Endothelial cell of umbilical vein (primary cell): ENCODE results near the gene GALNT13. TPM values are rescaled to one million over a fixed set of nuclear protein-coding genes. Genes with fewer than 3 reads are reported as not detected.

Experiments
- BruUV-seq: library from RNA; stranded (reverse); fragments of 400-500 nt; replicated peaks from 2 replicates; lab custom pipeline; 2021; lab: Mats Ljungman, UMichigan
- CTCF ChIA-PET: fragments of 300-600, 350-600 bp; sonication (Branson Sonifier 250); formaldehyde crosslinking; loops from one replicate; lab custom pipeline; 2021; ENCODE audit warnings: antibody characterized with exemption, inconsistent platforms; lab: Charles Lee
- POLR2A ChIA-PET: fragments of 300-600, 350-600 bp; sonication (Branson Sonifier 250); formaldehyde crosslinking; loops from one replicate; lab custom pipeline; 2021; ENCODE audit warnings: antibody characterized with exemption, inconsistent platforms; lab: Charles Lee
- DNase-seq: peaks from one replicate; pipeline ENCODE4 v3.0.0-alpha.2; 2011; ENCODE audit warnings: low read depth, low spot score
- FAIRE-seq: peaks from 2 replicates; lab custom pipeline; 2011; peaks lifted over from hg19 to GRCh38; lab: Jason Lieb, UNC
- H2AFZ ChIP-seq: 2 replicates; pipeline ENCODE4 v1.6.0; 2012; ENCODE audit warnings: low read depth, low read length, control low read depth, inconsistent platforms
- H3K27ac ChIP-seq: 2 replicates; pipeline ENCODE4 v1.5.1; 2011; ENCODE audit warnings: low read depth, mild to moderate bottlenecking, control low read depth, low read length, moderate library complexity; ENCODE audit not compliant: insufficient read depth
- H3K27me3 ChIP-seq, 2 experiments: 2 replicates each; pipeline versions ENCODE4 v1.6.0 to v1.6.1; 2011; ENCODE audit warnings: low read length in 2 of 2, mixed read lengths in 1 of 2; ENCODE audit not compliant: control insufficient read depth in 2 of 2, insufficient read depth in 2 of 2
- H3K36me3 ChIP-seq, 2 experiments: 2 replicates in 1 of 2; 3 replicates in 1 of 2; pipeline ENCODE4 v1.5.1; 2011; ENCODE audit warnings: low read length in 2 of 2, mild to moderate bottlenecking in 1 of 2, moderate library complexity in 1 of 2; ENCODE audit not compliant: control insufficient read depth in 2 of 2, insufficient read depth in 2 of 2; ENCODE audit errors: extremely low read depth in 1 of 2
- H3K4me1 ChIP-seq: 3 replicates; pipeline ENCODE4 v1.5.1; 2011; ENCODE audit warnings: mild to moderate bottlenecking, low read length; ENCODE audit not compliant: control insufficient read depth, insufficient read depth; ENCODE audit errors: extremely low read depth
- H3K4me2 ChIP-seq: 2 replicates; pipeline ENCODE4 v1.6.1; 2011; ENCODE audit warnings: low read length, control low read depth, mixed read lengths; ENCODE audit not compliant: insufficient read depth
- H3K4me3 ChIP-seq, 3 experiments: fragments of 200-600 bp in 1 of 3; sonication (generic), shearing (Covaris generic) in 1 of 3; replicated peaks in 1 of 3; 2 replicates each; pipeline ENCODE4 v1.5.1; 2011 to 2016; ENCODE audit warnings: control low read depth in 3 of 3, low read length in 3 of 3, mild to moderate bottlenecking in 2 of 3, inconsistent platforms in 1 of 3, low read depth in 1 of 3, moderate library complexity in 1 of 3; ENCODE audit not compliant: insufficient read depth in 1 of 3
- H3K79me2 ChIP-seq: 2 replicates; pipeline ENCODE4 v1.6.0; 2012; ENCODE audit warnings: low read length, inconsistent platforms; ENCODE audit not compliant: control insufficient read depth, insufficient read depth
- H3K9ac ChIP-seq: replicated peaks from 2 replicates; pipeline ENCODE3; 2011; ENCODE audit warnings: low read length, control low read depth; ENCODE audit not compliant: insufficient read depth; ENCODE audit errors: extremely low read depth
- H3K9me1 ChIP-seq: replicated peaks from 3 replicates; pipeline ENCODE4 v1.6.0; 2011; ENCODE audit warnings: mild to moderate bottlenecking, low read length; ENCODE audit not compliant: control insufficient read depth, insufficient read depth; ENCODE audit errors: extremely low read depth
- H3K9me3 ChIP-seq: replicated peaks from 2 replicates; pipeline ENCODE4 v1.5.1; 2012; ENCODE audit warnings: low read length, inconsistent platforms; ENCODE audit not compliant: control insufficient read depth, insufficient read depth
- H4K20me1 ChIP-seq: replicated peaks from 2 replicates; pipeline ENCODE3; 2011; ENCODE audit warnings: mild to moderate bottlenecking, low read length; ENCODE audit not compliant: control insufficient read depth, insufficient read depth; ENCODE audit errors: extremely low read depth
- CTCF ChIP-seq, 2 donors: IDR thresholded peaks; 1 replicate in 1 of 2; 2 replicates in 1 of 2; pipeline ENCODE4 v1.5.1; 2011; ENCODE audit warnings: low read length in 2 of 2, mild to moderate bottlenecking in 2 of 2, moderate library complexity in 2 of 2, control low read depth in 1 of 2, inconsistent platforms in 1 of 2, low read depth in 1 of 2; ENCODE audit not compliant: insufficient read depth in 1 of 2; ENCODE audit errors: extremely low read depth in 1 of 2
- EZH2 ChIP-seq: IDR thresholded peaks from 2 replicates; pipeline ENCODE4 v1.6.1; 2012; ENCODE audit warnings: borderline replicate concordance, low read depth, mild to moderate bottlenecking, moderate library complexity, low read length, inconsistent platforms; ENCODE audit not compliant: severe bottlenecking
- FOS ChIP-seq: IDR thresholded peaks from 2 replicates; pipeline ENCODE4 v1.6.1; 2011; ENCODE audit warnings: mild to moderate bottlenecking, low read length, moderate library complexity, borderline replicate concordance; ENCODE audit not compliant: insufficient read depth
- GATA2 ChIP-seq: IDR thresholded peaks from 2 replicates; pipeline ENCODE4 v1.7.0; 2011; ENCODE audit warnings: low read depth, mild to moderate bottlenecking, moderate library complexity, mixed read lengths, low read length; ENCODE audit not compliant: insufficient read length, insufficient read depth
- JUN ChIP-seq: IDR thresholded peaks from 2 replicates; pipeline ENCODE4 v1.6.1; 2011; ENCODE audit warnings: borderline replicate concordance, low read depth; ENCODE audit not compliant: insufficient read length, insufficient read depth
- MAX ChIP-seq: IDR thresholded peaks from 2 replicates; pipeline ENCODE4 v1.6.1; 2011; ENCODE audit not compliant: insufficient read depth, insufficient read length
- MYC ChIP-seq: IDR thresholded peaks from one replicate; pipeline ENCODE4 v1.6.1; 2011; ENCODE audit warnings: mild to moderate bottlenecking, low read depth, low read length
- POLR2A ChIP-seq: IDR thresholded peaks from 2 replicates; pipeline ENCODE4 v1.6.1; 2012; ENCODE audit warnings: low read depth, mild to moderate bottlenecking, control low read depth, low read length
- POLR2AphosphoS5 ChIP-seq: IDR thresholded peaks from 2 replicates; pipeline ENCODE4 v1.6.1; 2012; ENCODE audit warnings: low read depth, mild to moderate bottlenecking, control low read depth, low read length, moderate library complexity; ENCODE audit not compliant: insufficient read depth
- dilution Hi-C: fragments of 300-500 bp; cut with MboI; formaldehyde crosslinking; loops from one replicate; pipeline ENCODE4 v1.15.0; 2019; ENCODE audit warnings: low sequenced_read_pairs; ENCODE audit not compliant: extremely low pct_ligation_motif_present
- intact Hi-C: fragments of 100-400 bp; cut with micrococcal nuclease; formaldehyde crosslinking; loops from one replicate; pipeline ENCODE4 v1.10.0; 2022
- polyA plus RNA-seq, 4 experiments: library from polyadenylated mRNA; depleted of rRNA in 3 of 4; stranded (reverse) in 3 of 4; unstranded in 1 of 4; fragments of >200 nt; gene quantifications; 2 replicates each; pipeline versions ENCODE4 v1.2.1 to v1.2.3, GENCODE V29; 2011 to 2012; ENCODE audit warnings: missing spikeins in 1 of 4
- total RNA-seq: library from RNA; stranded (reverse); gene quantifications from 2 replicates; pipeline ENCODE4 v1.2.3, GENCODE V29; 2021

The GALNT13 gene
- total and polyA plus RNA-seq, 2 donors (not counting 3 experiments of a cell fraction or from before 2014, with no cell fraction given), result 0.06 TPM; not detected in 1

- Histone ChIP-seq H3K9me3 (no peaks in the 10 kb centered on the region), H3K27ac (no peak overlapping the region), H4K20me1 (no peaks in the 10 kb centered on the region), H3K36me3 (no peaks in the 10 kb centered on the region), H3K4me3 (no peak overlapping the region), H3K79me2 (no peaks in the 10 kb centered on the region), H3K9me1 (no peaks in the 10 kb centered on the region), H3K27me3 (no peaks in the 10 kb centered on the region), H2AFZ (no peak overlapping the region), H3K4me1 (no peaks in the 10 kb centered on the region), H3K4me2 (no peak overlapping the region), H3K9ac (no peak overlapping the region)
- POLR2A ChIA-PET, result no interaction called here
- DNase-seq (no peak), FAIRE-seq (no peak)
- no TSS peak for BruUV-seq
- intact Hi-C loops, result loop anchor here (5.0 kb wide), 1 partner anchor 1171 kb away; no protein-coding TSS in a partner anchor
- no peak for TF ChIP-seq MAX
- CTCF ChIA-PET, result no interaction called here
- dilution Hi-C loops, result no loop called here
Observed at GRCh38 chr2:154243685-154244084, 372.0 kb downstream of the GALNT13 start.

GRCh38 chr2:154244932-154245331 lies 373.2 kb downstream of the GALNT13 start:
- Histone ChIP-seq H3K27ac (no peak overlapping the region), H3K27me3 (no peaks in the 10 kb centered on the region), H3K4me1 (no peaks in the 10 kb centered on the region), H3K4me3 (no peak overlapping the region), H3K79me2 (no peaks in the 10 kb centered on the region), H3K9me3 (no peaks in the 10 kb centered on the region), H2AFZ (no peak overlapping the region), H3K9me1 (no peaks in the 10 kb centered on the region), H3K9ac (no peak overlapping the region), H3K4me2 (no peak overlapping the region), H4K20me1 (no peaks in the 10 kb centered on the region), H3K36me3 (no peaks in the 10 kb centered on the region)
- FAIRE-seq (no peak), DNase-seq (no peak)
- POLR2A ChIA-PET, result no interaction called here
- TF ChIP-seq CTCF (IDR thresholded peaks at IDR 0.05; ENCODE audit: extremely low read depth in 1 of 2, insufficient read depth in 1 of 2, low read depth in 1 of 2, low read length in 2 of 2) (no peak), GATA2 (no peak), POLR2A (no peak), EZH2 (no peak), FOS (no peak), MAX (no peak), POLR2AphosphoS5 (no peak), JUN (no peak), MYC (no peak)
- dilution Hi-C loops (no loop called here), intact Hi-C loops (loop anchor here (5.0 kb wide), 1 partner anchor 1173 kb away; no protein-coding TSS in a partner anchor)
- no TSS peak for BruUV-seq
- CTCF ChIA-PET, result no interaction called here
